Sigmoid colon (tissue), 4 donors: ENCODE results near the gene GNPAT.

Experiments used
- EP300 ChIP-seq, 4 donors: sonication (generic); formaldehyde crosslinking; IDR thresholded peaks; one replicate each; pipeline ENCODE4 v1.6.1; 2017; ENCODE audit warnings: antibody characterized with exemption in 4 of 4
- POLR2AphosphoS5 ChIP-seq, 4 donors: sonication (generic); formaldehyde crosslinking; IDR thresholded peaks; one replicate each; pipeline ENCODE4 v1.6.1; 2017; ENCODE audit warnings: antibody characterized with exemption in 4 of 4
- TF ChIP-seq, protein P1 (sequence below), 4 experiments: fragments of 450-650 bp in 3 of 4; fragments of 200-600 bp in 1 of 4; IDR thresholded peaks; one replicate each; pipeline ENCODE4 v1.5.1; 2016 to 2019; ENCODE audit warnings: antibody characterized with exemption in 4 of 4, mild to moderate bottlenecking in 3 of 4, moderate library complexity in 2 of 4

- TF ChIP-seq, protein P1, sequence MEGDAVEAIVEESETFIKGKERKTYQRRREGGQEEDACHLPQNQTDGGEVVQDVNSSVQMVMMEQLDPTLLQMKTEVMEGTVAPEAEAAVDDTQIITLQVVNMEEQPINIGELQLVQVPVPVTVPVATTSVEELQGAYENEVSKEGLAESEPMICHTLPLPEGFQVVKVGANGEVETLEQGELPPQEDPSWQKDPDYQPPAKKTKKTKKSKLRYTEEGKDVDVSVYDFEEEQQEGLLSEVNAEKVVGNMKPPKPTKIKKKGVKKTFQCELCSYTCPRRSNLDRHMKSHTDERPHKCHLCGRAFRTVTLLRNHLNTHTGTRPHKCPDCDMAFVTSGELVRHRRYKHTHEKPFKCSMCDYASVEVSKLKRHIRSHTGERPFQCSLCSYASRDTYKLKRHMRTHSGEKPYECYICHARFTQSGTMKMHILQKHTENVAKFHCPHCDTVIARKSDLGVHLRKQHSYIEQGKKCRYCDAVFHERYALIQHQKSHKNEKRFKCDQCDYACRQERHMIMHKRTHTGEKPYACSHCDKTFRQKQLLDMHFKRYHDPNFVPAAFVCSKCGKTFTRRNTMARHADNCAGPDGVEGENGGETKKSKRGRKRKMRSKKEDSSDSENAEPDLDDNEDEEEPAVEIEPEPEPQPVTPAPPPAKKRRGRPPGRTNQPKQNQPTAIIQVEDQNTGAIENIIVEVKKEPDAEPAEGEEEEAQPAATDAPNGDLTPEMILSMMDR (IDR thresholded peaks at IDR 0.05), result no peak
- no peak for TF ChIP-seq EP300 (IDR thresholded peaks at IDR 0.05)
- no peak for TF ChIP-seq POLR2AphosphoS5 (IDR thresholded peaks at IDR 0.05)
These were observed 78.1 kb downstream of the GNPAT start for GRCh38 chr1:231319080-231319479.
